Uterus (tissue), 4 donors: ENCODE data around the gene SLC50A1. TPM values are rescaled to one million over a fixed set of nuclear protein-coding genes. Genes with fewer than 3 reads are reported as not detected.
"Not testable (repeated sequence)": the region's sequence is repeated elsewhere in the genome, so short reads cannot be mapped to it uniquely, and the experiment has no call there.

Source experiments
- DNase-seq, 2 donors: peaks; one replicate each; pipeline ENCODE4 v3.0.0-alpha.2; 2019 to 2020
- H3K27ac ChIP-seq, 2 donors: fragments of 200-600 bp; sonication (generic); 1 replicate in 1 of 2; 2 replicates in 1 of 2; pipeline ENCODE4 v1.5.1; 2016 to 2018
- H3K27me3 ChIP-seq, 2 donors: fragments of 200-600 bp; sonication (generic); one replicate each; pipeline ENCODE4 v1.5.1; 2018 to 2019; ENCODE audit warnings: control low read depth in 1 of 2
- H3K36me3 ChIP-seq, 2 donors: fragments of 200-600 bp; sonication (generic); one replicate each; pipeline ENCODE4 v1.5.1; 2019; ENCODE audit warnings: control low read depth in 1 of 2
- H3K4me1 ChIP-seq, 2 donors: fragments of 200-600 bp; sonication (generic); one replicate each; pipeline ENCODE4 v1.5.1; 2018 to 2019; ENCODE audit warnings: control low read depth in 1 of 2
- H3K4me3 ChIP-seq, 2 donors: fragments of 200-600 bp; sonication (generic); 1 replicate in 1 of 2; 2 replicates in 1 of 2; pipeline ENCODE4 v1.5.1; 2018 to 2019; ENCODE audit warnings: mild to moderate bottlenecking in 1 of 2
- H3K9me3 ChIP-seq, 2 donors: fragments of 200-600 bp; sonication (generic); one replicate each; pipeline ENCODE4 v1.5.1; 2019; ENCODE audit warnings: control low read depth in 1 of 2
- CTCF ChIP-seq, 4 experiments: fragments of 200-600 bp in 2 of 4; fragments of 450-650 bp in 2 of 4; sonication (generic) in 2 of 4; IDR thresholded peaks; one replicate each; pipeline ENCODE4 v1.5.1; 2016 to 2019; ENCODE audit warnings: antibody characterized with exemption in 4 of 4, mild to moderate bottlenecking in 2 of 4, moderate library complexity in 1 of 4
- POLR2A ChIP-seq, 2 donors: fragments of 450-650 bp; IDR thresholded peaks; one replicate each; pipeline ENCODE4 v1.6.1; 2016; ENCODE audit warnings: antibody characterized with exemption in 2 of 2, mild to moderate bottlenecking in 1 of 2, moderate library complexity in 1 of 2
- intact Hi-C: fragments of 100-400 bp; cut with DNase I; formaldehyde crosslinking; loops from one replicate; pipeline ENCODE4 v1.15.1; 2023; ENCODE audit warnings: low total_unique reads
- total RNA-seq, 4 donors: library from RNA; depleted of rRNA in 3 of 4; stranded (reverse); fragments of >200 nt in 3 of 4; gene quantifications; one replicate each; pipeline versions ENCODE4 v1.1.0 to v1.2.4, GENCODE V29; 2014 to 2023
- donor health status: DM: yes; HTN: yes; CAD: no.

Gene SLC50A1
- total RNA-seq, 4 donors from 2014 or later: 0.26 to 24.0 (median 21.8) TPM

GRCh38 chr1:155140630-155140953 lies 4.9 kb downstream of the SLC50A1 start:
- no peak for TF ChIP-seq POLR2A (IDR thresholded peaks at IDR 0.05)
- TF ChIP-seq CTCF (IDR thresholded peaks at IDR 0.05): no peak
- no peaks in the 10 kb centered on the region for H3K27me3 ChIP-seq
- H3K4me1 ChIP-seq: no peaks in the 10 kb centered on the region
- no peaks in the 10 kb centered on the region for H3K36me3 ChIP-seq
- no peaks in the 10 kb centered on the region for H3K9me3 ChIP-seq
- no peak for DNase-seq
- H3K4me3 ChIP-seq: peak overlapping the region; percentile 57 to 74
- intact Hi-C loops: no loop called here
- peak overlapping the region; percentile 80 to 84 for H3K27ac ChIP-seq

GRCh38 chr1:155141749-155142148 lies 6.1 kb downstream of the SLC50A1 start:
- Histone ChIP-seq H3K4me1 (no peaks in the 10 kb centered on the region), H3K9me3 (no peaks in the 10 kb centered on the region), H3K27ac (no peak overlapping the region), H3K36me3 (no peaks in the 10 kb centered on the region), H3K4me3 (no peak overlapping the region), H3K27me3 (no peaks in the 10 kb centered on the region)
- TF ChIP-seq CTCF (IDR thresholded peaks at IDR 0.05) (no peak), POLR2A (IDR thresholded peaks at IDR 0.05) (no peak)
- no peak for DNase-seq
- intact Hi-C loops: no loop called here

- no peaks in the 10 kb centered on the region for H3K27me3 ChIP-seq
- no peaks in the 10 kb centered on the region for H3K36me3 ChIP-seq
- H3K4me1 ChIP-seq: no peaks in the 10 kb centered on the region
- TF ChIP-seq POLR2A (IDR thresholded peaks at IDR 0.05) (no peak), CTCF (IDR thresholded peaks at IDR 0.05) (no peak)
- no peak overlapping the region for H3K4me3 ChIP-seq
- intact Hi-C loops: no loop called here
- no peak for DNase-seq
- H3K27ac ChIP-seq: no peak overlapping the region
- H3K9me3 ChIP-seq: no peaks in the 10 kb centered on the region
Observed at GRCh38 chr1:155145491-155145890, 9.8 kb downstream of the SLC50A1 start.

- H3K27ac ChIP-seq, intact Hi-C loops, H3K36me3 ChIP-seq, H3K4me1 ChIP-seq, H3K4me3 ChIP-seq, H3K27me3 ChIP-seq, H3K9me3 ChIP-seq, DNase-seq: not testable (repeated sequence)
Observed at GRCh38 chr1:155155996-155156643, 20.5 kb downstream of the SLC50A1 start.

GRCh38 chr1:155158991-155159390 lies 23.3 kb downstream of the SLC50A1 start:
- Histone ChIP-seq H3K4me3 (no peak overlapping the region), H3K27me3 (no peaks in the 10 kb centered on the region), H3K36me3 (no peaks in the 10 kb centered on the region), H3K9me3 (no peaks in the 10 kb centered on the region), H3K27ac (no peak overlapping the region), H3K4me1 (no peaks in the 10 kb centered on the region)
- TF ChIP-seq POLR2A (IDR thresholded peaks at IDR 0.05): no peak
- no peak for TF ChIP-seq CTCF (IDR thresholded peaks at IDR 0.05)
- DNase-seq: no peak
- intact Hi-C loops: no loop called here

- TF ChIP-seq POLR2A (IDR thresholded peaks at IDR 0.05) (no peak), CTCF (IDR thresholded peaks at IDR 0.05) (no peak)
- Histone ChIP-seq H3K9me3 (no peaks in the 10 kb centered on the region), H3K27ac (no peak overlapping the region), H3K4me3 (no peak overlapping the region), H3K4me1 (no peaks in the 10 kb centered on the region), H3K36me3 (no peaks in the 10 kb centered on the region), H3K27me3 (no peaks in the 10 kb centered on the region)
- DNase-seq: no peak
- intact Hi-C loops: no loop called here
Observed at GRCh38 chr1:155160128-155160527, 24.5 kb downstream of the SLC50A1 start.

- H3K9me3 ChIP-seq, H3K27ac ChIP-seq, H3K36me3 ChIP-seq, intact Hi-C loops, H3K4me1 ChIP-seq, H3K27me3 ChIP-seq, DNase-seq, H3K4me3 ChIP-seq: not testable (repeated sequence)
Observed at GRCh38 chr1:155162631-155163030, 27.0 kb downstream of the SLC50A1 start.

- peaks cover 0 to 15% of the 10 kb centered on the region in 2 donors for H3K4me1 ChIP-seq
- intact Hi-C loops, H3K27ac ChIP-seq, H3K36me3 ChIP-seq, H3K27me3 ChIP-seq, H3K9me3 ChIP-seq, H3K4me3 ChIP-seq, DNase-seq: not testable (repeated sequence)
Observed at GRCh38 chr1:155163785-155164184, 28.1 kb downstream of the SLC50A1 start.
